ENCODE results near the gene LIN9.
"Not testable (repeated sequence)": the region's sequence is repeated elsewhere in the genome, so short reads cannot be mapped to it uniquely, and the experiment has no call there.

The LIN9 gene, protein sequence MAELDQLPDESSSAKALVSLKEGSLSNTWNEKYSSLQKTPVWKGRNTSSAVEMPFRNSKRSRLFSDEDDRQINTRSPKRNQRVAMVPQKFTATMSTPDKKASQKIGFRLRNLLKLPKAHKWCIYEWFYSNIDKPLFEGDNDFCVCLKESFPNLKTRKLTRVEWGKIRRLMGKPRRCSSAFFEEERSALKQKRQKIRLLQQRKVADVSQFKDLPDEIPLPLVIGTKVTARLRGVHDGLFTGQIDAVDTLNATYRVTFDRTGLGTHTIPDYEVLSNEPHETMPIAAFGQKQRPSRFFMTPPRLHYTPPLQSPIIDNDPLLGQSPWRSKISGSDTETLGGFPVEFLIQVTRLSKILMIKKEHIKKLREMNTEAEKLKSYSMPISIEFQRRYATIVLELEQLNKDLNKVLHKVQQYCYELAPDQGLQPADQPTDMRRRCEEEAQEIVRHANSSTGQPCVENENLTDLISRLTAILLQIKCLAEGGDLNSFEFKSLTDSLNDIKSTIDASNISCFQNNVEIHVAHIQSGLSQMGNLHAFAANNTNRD

DNA sequence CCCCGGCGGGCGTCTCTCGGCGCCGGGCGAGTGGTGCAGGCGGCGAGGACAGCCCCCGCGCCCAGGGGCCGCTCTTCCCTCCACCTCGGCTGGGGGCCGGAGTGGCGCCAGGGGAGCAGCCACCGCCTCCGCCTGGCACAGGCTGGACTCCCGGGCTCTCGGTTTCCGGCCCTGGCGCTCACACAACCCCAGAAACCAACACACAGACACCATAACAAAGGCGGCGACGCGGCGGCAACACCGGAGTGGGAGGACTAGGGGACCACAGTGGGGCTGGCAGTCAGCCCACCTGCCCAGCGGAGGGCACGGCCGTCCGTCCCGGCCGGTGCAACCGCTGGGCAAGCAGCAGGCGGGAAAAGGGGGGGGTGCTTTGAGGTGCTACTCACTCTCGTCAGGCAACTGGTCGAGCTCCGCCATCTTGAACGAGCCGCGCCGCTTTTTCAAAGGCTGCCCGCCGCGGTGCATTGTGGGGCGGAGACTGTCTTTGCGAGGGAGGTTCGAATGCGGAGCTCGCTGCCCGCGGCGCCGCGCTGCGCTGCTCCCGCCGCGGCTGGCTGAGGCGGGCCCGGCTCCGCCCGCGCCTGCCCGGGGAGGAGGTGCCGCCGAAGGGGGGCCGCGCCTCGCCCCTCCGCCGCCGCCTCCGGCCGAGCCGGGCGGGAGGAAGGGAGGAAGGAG is at the start of gene LIN9:
LIN9 (minus strand) TSS at position 442 of the 675 bp plus-strand sequence; CDS start at position 417, 25 bp downstream.
- DNase-seq (ENCODE audit: low read depth in 3 of 3): peak; percentile 85 to 89 (median 88)

DNA sequence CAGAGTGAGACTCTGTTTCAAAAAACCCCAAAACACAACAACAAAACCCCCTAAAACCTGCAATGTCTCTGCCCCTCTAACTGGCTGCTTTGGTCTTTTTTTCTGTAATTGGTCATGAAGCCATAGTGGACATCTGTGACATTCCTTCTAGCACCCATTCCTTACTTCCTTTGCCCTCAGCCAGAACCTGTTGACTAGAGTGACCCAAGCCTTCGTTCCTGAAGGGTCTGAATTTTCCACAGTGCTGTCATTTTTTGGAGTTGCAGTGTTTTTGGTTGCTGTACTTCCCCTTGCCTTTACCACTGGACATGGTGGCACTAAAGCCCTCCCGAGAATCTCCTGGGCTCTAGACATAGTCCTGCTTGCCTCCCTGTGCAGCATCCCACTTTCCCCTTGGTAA is 48.5 kb upstream of the LIN9 start:
- no peak for DNase-seq (ENCODE audit: low read depth in 3 of 3)

DNA sequence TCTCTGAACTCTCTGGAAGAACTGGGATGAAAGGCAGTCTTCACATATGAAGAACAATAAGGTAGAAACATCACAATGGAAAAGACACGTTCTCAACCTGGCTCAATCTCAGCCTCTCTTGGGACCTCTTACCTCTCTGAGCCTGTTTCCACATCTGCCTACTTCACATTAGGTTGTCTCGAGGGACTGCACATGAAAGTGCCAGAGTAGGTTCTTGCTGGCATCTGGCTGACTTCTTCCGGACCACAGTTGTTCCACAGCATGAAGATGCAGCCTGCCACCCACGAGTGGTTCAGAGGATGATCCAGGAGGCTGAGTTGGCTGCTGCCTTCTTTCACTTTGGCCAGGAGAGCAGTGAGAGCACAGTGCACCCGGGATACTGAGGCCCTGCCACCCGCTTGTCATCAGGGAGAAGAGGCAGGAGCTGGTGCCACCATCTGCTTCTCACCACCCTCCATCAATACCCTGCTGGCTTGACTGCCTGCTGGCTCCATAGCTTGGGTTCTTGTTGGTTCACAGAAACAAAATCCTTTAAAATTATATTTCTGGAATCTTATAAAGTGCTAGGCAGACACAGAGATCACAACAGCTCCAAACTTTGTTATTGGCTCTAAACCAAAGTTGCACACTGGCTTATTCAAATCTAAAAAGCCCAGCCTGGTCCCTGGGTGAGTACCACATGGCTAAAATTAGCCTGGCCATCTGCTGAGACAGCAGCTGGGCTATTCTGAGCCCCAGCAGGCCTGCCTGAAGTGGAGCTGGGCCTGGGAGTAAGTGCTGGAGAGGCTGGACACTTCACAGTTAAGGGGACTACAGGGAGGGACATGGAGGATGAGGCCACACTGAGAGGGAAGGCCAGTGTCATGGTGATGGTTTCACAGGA is 46.9 kb upstream of the LIN9 start:
- DNase-seq (ENCODE audit: low read depth in 3 of 3): no peak

DNA sequence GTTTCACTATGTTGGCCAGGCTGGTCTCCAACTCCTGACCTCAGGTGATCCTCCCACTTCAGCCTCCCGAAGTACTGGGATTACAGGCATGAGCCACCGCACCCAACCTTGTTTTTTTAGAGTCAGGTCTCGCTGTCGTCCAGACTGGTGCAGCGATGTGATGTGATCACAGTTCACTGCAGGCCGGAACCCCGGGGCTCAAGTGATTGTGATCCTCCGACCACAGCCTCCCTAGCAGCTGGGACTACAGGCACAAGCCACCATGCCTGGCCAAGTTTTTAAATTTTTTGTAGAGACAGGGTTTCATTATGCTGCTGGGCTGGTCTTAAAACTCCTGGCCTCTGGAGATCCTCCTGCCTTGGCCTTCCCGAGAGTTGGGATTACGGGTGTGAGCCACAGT is 46.1 kb upstream of the LIN9 start:
- no peak for DNase-seq (ENCODE audit: low read depth in 3 of 3)

DNA sequence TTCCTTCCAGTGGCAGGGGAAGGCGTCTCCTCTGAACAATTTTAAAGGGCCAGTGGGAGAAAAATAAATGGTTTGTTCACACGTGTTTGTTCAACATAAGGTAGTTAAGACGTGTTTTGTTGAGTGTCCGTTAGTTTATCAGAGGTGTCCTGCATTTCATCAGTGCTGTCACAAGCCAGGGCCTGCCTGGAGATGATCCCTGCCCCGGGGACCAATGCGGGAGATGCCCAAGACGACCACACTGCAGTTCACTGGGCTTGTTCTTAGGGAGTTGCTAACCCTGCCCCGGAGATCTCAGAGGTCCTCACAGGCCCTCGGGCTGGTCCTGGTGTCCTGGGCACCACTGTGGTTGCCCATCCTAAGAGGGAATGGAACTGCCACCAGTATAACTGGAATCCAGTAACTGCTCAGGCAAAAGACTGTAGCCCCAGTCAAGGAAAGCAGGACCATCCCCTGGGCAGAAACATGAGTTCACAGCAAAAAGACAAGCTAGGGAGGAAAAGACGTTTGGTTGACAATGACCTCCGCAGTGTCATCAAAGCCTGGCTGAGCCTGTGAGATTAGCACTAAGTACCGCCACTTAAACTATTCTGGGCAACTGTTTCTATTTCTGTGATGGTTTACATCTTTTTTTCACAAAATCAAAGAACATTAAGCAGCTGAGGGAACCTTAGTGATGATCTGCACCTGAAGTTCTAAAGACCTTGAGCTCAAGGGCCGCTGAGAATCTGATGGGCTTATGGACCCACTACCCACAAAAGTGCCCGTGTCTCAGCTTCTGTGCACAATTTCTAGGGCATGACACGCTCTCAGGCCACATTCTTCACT is 44.9 kb upstream of the LIN9 start:
- no peak for DNase-seq (ENCODE audit: low read depth in 3 of 3)

DNA sequence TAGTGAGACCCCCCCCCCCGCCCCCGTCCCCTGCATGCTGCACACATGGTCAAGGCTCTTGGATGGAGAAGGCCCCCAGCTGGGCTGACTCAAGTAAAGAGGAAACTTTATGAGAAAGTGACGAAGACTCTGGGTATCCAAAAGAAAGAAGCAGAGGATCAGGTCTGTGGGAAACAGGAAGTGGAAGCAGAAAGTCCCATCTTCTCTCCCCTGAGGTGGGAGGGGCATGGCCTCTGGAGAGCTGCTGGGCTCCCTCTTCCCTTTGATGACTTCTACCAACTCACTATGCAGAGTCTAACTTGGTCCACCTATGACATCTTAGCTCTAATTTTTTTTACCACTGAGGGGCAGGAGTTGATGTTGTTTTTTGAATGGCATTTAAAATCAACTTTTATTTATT is 42.7 kb upstream of the LIN9 start:
- DNase-seq (ENCODE audit: low read depth in 3 of 3): no peak

DNA sequence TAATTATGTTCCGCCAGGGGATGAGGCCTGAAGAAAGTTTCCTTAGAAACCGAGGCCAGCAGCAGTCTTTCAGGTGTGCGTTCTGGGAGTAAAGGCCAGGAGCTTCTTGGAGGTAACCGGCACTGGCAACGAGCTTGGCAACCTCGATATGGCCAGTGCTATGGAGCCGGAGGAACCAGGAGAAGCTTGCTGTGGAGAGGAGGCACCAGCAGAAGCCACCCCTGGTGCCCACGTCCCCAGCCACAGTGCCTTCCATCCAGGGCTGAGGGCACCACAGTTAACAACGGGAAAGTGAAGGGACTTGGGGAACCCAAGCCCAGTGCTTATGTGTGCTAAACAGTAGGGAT is 41.5 kb upstream of the LIN9 start:
- no peak for DNase-seq (ENCODE audit: low read depth in 3 of 3)

DNA sequence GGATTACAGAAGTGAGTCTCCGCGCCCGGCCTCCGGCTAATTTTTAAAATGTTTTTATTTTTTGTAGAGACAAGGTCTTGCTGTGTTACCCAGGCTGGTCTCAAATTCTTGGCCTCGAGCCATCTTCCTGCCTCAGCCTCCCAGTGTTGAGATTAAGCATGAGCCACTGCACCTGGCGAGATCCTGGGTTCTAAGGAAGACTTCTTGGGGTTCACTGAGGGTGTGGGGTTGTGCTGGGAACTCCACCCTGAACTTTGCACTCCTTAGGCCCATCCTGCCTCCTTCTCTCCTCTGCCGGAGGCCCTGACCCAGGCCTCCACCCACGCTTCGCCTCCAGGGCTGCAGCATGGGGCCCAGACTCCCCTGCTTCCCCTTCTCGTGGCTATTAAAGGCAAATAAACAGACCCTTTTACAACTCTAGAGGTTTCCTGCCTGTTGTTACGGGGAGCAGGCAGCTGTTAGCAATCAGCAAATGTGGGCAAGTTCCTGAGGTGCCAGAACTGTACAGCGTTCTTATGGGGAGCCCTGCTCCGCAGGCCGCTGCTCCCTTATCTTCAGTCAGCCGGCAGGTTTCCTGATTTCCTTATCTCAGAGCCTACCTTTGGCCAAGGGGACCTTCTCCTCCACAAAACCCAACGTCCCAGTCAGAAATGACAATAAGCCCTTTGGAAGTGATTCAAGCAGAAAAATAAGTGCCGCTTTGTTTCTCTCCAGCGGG is 41.0 kb upstream of the LIN9 start:
- no peak for DNase-seq (ENCODE audit: low read depth in 3 of 3)

DNA sequence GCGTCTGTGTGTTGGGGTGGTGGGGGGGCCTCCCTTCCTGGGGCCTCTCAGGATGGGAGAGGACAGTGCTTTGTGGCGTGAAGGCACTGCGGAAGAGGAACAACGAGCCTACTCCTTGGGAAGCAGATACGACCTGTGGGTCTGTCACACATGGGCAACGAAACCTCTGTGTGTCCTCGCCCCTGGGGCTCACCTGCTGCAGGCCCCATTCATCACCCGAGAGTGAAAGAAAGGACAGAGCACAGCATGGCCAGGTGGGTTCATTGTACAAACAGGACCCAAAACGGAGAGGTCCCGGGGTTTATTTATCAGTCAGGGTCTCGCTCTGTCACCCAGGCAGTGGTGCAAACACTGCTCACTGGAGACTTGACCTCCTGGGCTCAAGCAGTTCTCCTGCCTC is 40.1 kb upstream of the LIN9 start:
- no peak for DNase-seq (ENCODE audit: low read depth in 3 of 3)

DNA sequence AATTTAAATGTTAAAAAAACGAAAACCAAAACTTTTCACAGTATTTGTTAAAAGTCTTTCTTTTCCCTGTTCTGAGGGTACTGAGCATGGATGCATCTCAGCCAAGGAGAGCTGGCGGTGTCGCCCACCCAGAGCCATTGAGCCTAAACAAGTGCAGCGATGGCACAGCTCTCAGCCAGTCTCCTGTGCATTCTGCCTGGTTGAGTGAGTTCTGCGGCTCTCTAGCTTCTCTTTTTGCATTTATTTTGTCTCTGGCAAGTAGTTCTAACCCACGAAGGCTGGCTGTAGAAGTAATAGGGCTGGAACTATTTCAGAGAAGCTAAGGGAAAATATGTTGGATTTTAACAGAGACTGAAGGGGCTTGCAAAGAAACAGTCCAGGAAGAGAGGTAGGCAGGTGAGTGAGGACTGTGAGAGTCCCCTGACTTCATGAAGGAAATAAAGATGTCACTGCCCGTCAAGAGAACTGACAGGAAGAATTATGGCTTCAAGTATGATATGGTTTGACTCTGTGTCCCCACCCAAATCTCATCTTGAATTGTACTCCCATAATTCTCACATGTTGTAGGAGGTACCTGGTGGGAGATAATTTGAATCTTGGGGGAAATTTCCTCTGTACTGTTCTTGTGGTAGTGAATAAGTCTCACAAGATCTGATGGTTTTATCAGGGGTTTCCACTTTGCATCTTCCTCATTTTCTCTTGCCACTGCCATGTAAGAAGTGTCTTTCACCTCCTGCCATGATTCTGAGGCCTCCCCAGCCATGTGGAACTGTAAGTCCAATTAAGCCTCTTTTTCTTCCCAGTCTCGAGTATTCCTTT is 35.7 kb upstream of the LIN9 start:
- no peak for DNase-seq (ENCODE audit: low read depth in 3 of 3)

DNA sequence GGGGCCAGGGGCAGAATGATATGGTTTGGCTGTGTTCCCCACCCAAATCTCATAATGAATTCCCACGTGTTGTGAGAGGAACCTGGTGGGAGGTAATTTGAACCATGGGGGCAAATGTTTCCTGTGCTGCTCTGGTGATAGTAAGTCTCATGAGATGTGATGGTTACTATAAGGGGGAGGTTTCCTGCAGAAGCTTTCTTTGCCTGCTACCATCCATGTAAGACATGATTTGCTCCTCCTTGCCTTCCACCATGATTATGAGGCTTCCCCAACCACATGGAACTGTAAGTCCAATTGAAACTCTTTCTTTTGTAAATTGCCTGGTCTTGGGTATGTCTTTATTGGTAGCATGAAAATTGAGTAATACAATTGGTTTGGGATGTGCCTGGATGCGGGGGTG is 33.7 kb upstream of the LIN9 start:
- DNase-seq (ENCODE audit: low read depth in 3 of 3): no peak

DNA sequence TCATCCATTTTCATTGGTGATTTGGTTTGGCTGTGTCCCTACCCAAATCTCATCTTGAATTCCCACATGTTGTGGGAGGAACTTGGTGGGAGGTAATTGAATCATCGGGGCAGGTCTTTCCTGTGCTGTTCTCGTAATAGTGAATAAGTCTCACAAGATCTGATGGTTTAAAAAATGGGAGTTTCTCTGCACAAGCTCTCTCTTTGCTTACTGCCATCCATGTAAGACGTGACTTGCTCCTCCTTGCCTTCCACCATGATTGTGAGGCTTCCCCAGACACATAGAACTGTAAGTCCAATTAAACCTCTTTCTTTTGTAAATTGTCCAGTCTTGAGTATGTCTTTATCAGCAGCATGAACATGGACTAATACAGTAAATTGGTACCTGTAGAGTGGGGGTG is 31.1 kb upstream of the LIN9 start:
- DNase-seq (ENCODE audit: low read depth in 3 of 3): not testable (repeated sequence)

DNA sequence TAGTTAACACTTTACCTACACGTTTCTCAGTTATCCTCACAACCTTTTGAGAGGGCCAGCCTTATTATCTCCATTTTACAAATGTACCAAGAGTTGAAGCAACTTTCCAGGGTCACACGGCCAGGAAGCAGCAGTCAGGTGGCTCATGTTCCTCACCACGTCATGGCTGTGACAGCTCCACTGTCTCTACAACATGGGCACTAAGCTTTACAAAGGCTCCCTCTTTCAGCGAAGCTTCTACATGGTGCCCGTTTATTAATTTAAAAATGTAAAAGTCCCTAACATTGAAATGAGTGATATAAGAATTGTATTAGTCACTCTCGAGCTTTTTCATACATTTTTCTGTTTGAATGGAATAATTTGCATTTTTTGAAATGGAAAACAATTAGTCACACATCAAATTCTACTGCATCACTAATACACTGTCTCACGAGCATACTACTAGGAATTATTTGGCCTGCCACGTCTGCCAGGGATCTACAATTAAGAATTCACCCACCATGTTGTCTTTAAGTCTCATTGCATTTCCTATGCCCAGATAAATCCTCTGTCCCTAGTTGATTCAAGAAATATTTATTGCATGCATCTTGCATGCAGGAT is 28.4 kb upstream of the LIN9 start:
- DNase-seq (ENCODE audit: low read depth in 3 of 3): no peak

DNA sequence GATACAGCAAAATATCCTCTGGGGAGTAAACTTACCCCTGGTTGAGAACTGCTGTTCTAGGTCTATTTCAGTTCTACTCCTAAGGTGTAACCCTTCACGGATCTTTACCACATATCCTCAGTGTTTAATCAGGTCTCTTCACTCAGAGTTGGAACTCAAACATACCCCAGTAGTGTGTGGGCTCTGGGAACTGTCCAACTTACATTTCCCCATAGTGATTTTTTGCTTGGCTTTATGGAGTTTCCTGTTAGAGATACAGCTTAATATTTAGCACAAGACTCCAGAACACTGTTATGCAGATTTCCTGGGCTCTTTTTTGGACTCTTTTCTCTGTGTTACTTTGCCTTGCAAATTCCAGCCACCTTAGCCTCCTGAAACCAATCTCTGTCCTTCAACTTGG is 26.7 kb upstream of the LIN9 start:
- DNase-seq (ENCODE audit: low read depth in 3 of 3): no peak

DNA sequence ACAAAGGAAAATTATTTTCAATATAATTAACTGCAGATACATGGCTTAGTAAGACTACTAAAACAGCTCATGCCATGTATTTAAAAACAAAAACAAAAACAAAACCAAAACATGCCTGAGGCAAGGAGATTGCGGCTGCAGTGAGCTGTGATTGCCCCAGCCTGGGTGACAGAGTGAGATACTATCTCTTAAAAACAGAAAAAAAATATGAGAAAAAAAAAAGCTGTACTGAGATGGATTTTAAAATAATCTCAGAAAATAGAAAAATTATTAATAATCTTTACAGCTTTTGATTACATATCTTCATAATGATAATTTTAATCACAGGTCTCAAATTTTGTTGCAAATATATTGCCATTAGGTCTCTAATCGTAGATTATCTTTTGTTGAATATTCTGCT is 24.0 kb upstream of the LIN9 start:
- DNase-seq (ENCODE audit: low read depth in 3 of 3): no peak

DNA sequence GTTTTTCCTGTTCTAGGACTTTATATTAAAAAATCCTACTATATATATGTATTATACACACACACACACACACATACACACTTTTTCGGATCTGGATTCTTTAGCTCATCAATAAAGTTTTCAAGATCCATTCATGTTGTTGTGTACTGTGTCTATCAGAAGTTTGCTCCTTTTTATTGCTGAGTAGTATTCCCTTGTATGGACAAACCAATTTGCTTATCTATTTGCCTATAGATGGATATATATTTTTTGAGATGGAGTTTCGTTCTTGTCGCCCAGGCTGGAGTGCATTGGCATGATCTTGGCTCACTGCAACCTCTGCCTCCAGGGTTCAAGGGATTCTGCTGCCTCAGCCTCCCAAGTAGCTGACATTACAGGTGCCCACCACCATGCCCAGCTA is 20.3 kb upstream of the LIN9 start:
- no peak for DNase-seq (ENCODE audit: low read depth in 3 of 3)

DNA sequence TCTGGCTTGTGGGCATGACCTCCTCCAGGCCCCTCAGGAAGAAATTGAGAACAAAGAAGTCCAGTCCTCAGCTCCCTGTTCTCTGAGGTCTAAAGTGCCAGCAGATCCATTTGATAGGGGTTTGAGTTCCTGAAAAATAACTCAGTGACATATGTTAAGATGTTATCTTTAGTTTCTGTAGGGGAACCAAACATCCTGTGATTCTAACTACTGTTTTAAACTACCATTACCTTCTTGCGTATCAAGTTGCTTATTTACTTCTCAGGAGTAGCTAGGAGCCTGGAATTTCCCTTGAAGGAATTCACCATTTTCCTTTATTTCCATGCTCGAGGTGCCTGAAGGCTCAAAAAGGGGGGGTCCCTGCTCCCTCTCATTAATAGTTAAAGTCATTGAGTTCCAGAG is 18.8 kb upstream of the LIN9 start:
- no peak for DNase-seq (ENCODE audit: low read depth in 3 of 3)

DNA sequence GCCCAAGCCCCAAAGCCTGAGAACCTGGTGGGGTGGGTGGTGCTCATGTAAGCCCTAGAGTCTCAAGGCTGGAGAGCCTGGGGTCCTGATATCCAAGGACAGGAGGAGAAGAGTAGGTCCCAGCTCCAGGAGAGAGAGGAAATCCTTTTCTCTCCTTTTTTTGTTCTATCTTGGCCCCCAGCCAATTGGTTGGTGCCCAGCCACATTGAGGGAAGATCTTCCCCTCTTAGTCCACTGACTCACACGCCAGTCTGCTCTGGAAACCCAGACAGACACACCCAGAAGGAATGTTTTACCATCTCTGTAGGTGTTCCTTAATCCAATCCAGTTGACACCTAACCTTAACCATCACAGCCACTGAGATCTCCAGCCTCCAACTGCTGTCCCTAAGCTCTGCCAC is 16.2 kb upstream of the LIN9 start:
- no peak for DNase-seq (ENCODE audit: low read depth in 3 of 3)

DNA sequence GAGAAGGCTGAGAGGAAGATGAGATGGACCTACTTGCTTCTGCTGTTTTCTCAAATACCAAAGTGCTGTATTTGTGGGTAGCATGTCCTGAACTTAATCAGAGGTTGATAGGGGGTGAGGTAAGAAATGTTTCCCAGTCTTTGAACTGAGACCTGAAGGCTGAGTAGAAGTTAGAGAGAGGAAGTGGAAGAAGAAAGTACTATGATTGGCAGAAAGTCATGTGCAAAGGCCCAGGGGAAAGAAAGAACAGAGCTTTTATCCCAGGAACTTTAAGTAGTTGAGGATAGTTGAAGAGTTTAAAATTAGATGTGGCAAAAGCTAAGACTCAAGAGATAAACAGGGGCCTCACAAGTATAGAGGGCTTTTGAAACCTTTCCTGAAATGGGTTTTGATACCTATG is 15.5 kb upstream of the LIN9 start:
- no peak for DNase-seq (ENCODE audit: low read depth in 3 of 3)
